HG03520 (cell line): ENCODE data around the gene ITPK1.

ENCODE experiments used
- ATAC-seq: cut with Tn5 transposase; IDR thresholded peaks from one replicate; pipeline ENCODE4 v1.9.1; 2021; ENCODE audit warnings: mild to moderate bottlenecking, moderate library complexity; ENCODE audit not compliant: unreplicated experiment

ITPK1 gene

GRCh38 chr14:92930737-92931602 is 184.8 kb downstream of the ITPK1 start:
- no peak for ATAC-seq

- no peak for ATAC-seq
Measured at GRCh38 chr14:92929689-92930608, 185.8 kb downstream of the ITPK1 start.

GRCh38 chr14:92928961-92929688 is 186.6 kb downstream of the ITPK1 start:
- no peak for ATAC-seq

- ATAC-seq, result no peak
Measured at GRCh38 chr14:92928258-92928629, 187.5 kb downstream of the ITPK1 start.

- ATAC-seq, result no peak
Measured at GRCh38 chr14:92927349-92928257, 188.1 kb downstream of the ITPK1 start.

- ATAC-seq, result no peak
Measured at GRCh38 chr14:92926931-92927330, 188.8 kb downstream of the ITPK1 start.

GRCh38 chr14:92926180-92926845 is 189.4 kb downstream of the ITPK1 start:
- ATAC-seq, result no peak

GRCh38 chr14:92925446-92925845 is 190.3 kb downstream of the ITPK1 start:
- ATAC-seq, result no peak

- no peak for ATAC-seq
Measured at GRCh38 chr14:92924247-92924646, 191.5 kb downstream of the ITPK1 start.

GRCh38 chr14:92923744-92924103 is 192.0 kb downstream of the ITPK1 start:
- ATAC-seq, result no peak

- ATAC-seq, result no peak
Measured at GRCh38 chr14:92922883-92923743, 192.6 kb downstream of the ITPK1 start, which contains the start of gene CHGA. TSS of gene CHGA (plus strand) at chr14:92923150. CDS start at chr14:92923360, 210 bp downstream.

- ATAC-seq, result no peak
Measured at GRCh38 chr14:92922155-92922735, 193.5 kb downstream of the ITPK1 start.

- no peak for ATAC-seq
Measured at GRCh38 chr14:92920001-92920400, 195.7 kb downstream of the ITPK1 start.

GRCh38 chr14:92917956-92918355 is 197.8 kb downstream of the ITPK1 start:
- no peak for ATAC-seq

- no peak for ATAC-seq
Measured at GRCh38 chr14:92917041-92917940, 198.4 kb downstream of the ITPK1 start.

- ATAC-seq, result no peak
Measured at GRCh38 chr14:92916201-92916600, 199.5 kb downstream of the ITPK1 start.

GRCh38 chr14:92914087-92914656 is 201.6 kb downstream of the ITPK1 start:
- no peak for ATAC-seq
